Measurements from ENCODE around the gene ZBTB43. TPM values are rescaled to one million over a fixed set of nuclear protein-coding genes. Genes with fewer than 3 reads are reported as not detected.

The ZBTB43 gene
- total RNA-seq, 1 experiment from 2014 or later, result 15.4 TPM

GRCh38 chr9:126818482-126818881 is 13.6 kb downstream of the ZBTB43 start:
- RAD21 ChIA-PET (ENCODE audit: low non-redundant PET in 1 of 2, low total read pairs in 2 of 2, uncharacterized antibody in 2 of 2, unreplicated experiment in 2 of 2), result no interaction called here
- peaks cover 9% of the 10 kb centered on the region; the same call in 1 of the 2 replicates for H4K20me1 ChIP-seq (ENCODE audit: insufficient read depth)
- no peaks in the 10 kb centered on the region for H3K4me1 ChIP-seq (ENCODE audit: control insufficient read depth in 1 of 2, insufficient read depth in 2 of 2, low read length in 2 of 2)
- TF ChIP-seq EZH2phosphoT487 (IDR thresholded peaks at IDR 0.05; ENCODE audit: borderline replicate concordance), result no peak
- no peak for TF ChIP-seq ZFX (IDR thresholded peaks at IDR 0.05)
- no peak for TF ChIP-seq RAD21 (IDR thresholded peaks at IDR 0.05; ENCODE audit: low read depth)
- no peak for TF ChIP-seq POLR2A (IDR thresholded peaks at IDR 0.05; ENCODE audit: borderline replicate concordance, extremely low read depth, insufficient read depth, insufficient read length)
- no peak for TF ChIP-seq ZNF274 (IDR thresholded peaks at IDR 0.05; ENCODE audit: low read depth, low read length)
- no peak for TF ChIP-seq EGR1 (IDR thresholded peaks at IDR 0.05; ENCODE audit: low read depth)
- no peak for TF ChIP-seq FOSL1 (IDR thresholded peaks at IDR 0.05; ENCODE audit: low read depth)
- no peak for TF ChIP-seq CBX3 (IDR thresholded peaks at IDR 0.05; ENCODE audit: low read depth)
- TF ChIP-seq REST (IDR thresholded peaks at IDR 0.05; ENCODE audit: low read depth), result no peak
- no peak for TF ChIP-seq CEBPB (IDR thresholded peaks at IDR 0.05; ENCODE audit: low read depth)
- no peak for TF ChIP-seq TCF7L2 (IDR thresholded peaks at IDR 0.05; ENCODE audit: borderline replicate concordance, extremely low read depth, insufficient read depth, insufficient read length)
- TF ChIP-seq CTCF (IDR thresholded peaks at IDR 0.05 in 2 of 3, conservative IDR thresholded peaks at IDR 0.05 in 1 of 3; ENCODE audit: borderline replicate concordance in 1 of 3, insufficient read depth in 1 of 3, low read depth in 2 of 3, low read length in 2 of 3), result no peak
- no peak for TF ChIP-seq JUND (IDR thresholded peaks at IDR 0.05)
- no peaks in the 10 kb centered on the region for H3K9me2 ChIP-seq (ENCODE audit: insufficient read depth)
- ATAC-seq, result no peak
- peaks cover 59% of the 10 kb centered on the region for H3K79me2 ChIP-seq (ENCODE audit: insufficient read depth, low read length)
- H3K27ac ChIP-seq (ENCODE audit: low read depth, low read length), result no peak overlapping the region
- H3K27me3 ChIP-seq (ENCODE audit: insufficient read depth, low read length), result no peaks in the 10 kb centered on the region
- no peak for DNase-seq (ENCODE audit: low read depth, low spot score)
- CTCF ChIA-PET, result no interaction called here
- no peak overlapping the region for H3K4me2 ChIP-seq (ENCODE audit: low read length)
- intact Hi-C loops (cut with micrococcal nuclease), result no loop called here
- H3K9ac ChIP-seq (ENCODE audit: low read length), result no peak overlapping the region
- H2AFZ ChIP-seq (ENCODE audit: low read depth, low read length, poor library complexity, severe bottlenecking), result no peak overlapping the region
- H3K9me3 ChIP-seq (ENCODE audit: control insufficient read depth in 1 of 2, insufficient read depth in 1 of 2, low read depth in 1 of 2, low read length in 2 of 2), result peaks cover 3 to 10% of the 10 kb centered on the region in 2 experiments; a peak in 1 of 4 replicates
- H3K4me3 ChIP-seq (replicated peaks in 1 of 2; ENCODE audit: low read depth in 1 of 2, low read length in 2 of 2), result no peak overlapping the region
- H3K36me3 ChIP-seq (ENCODE audit: control insufficient read depth in 1 of 2, insufficient read depth in 2 of 2, low read length in 2 of 2), result peaks cover 0 to 19% of the 10 kb centered on the region in 2 experiments; a peak in 3 of 4 replicates
- no TSS peak for BruUV-seq (replicated peaks)
- POLR2A ChIA-PET, result no interaction called here

Data from HCT116 (cell line).